ENCODE measurements around the gene PPIF. TPM values are rescaled to one million over a fixed set of nuclear protein-coding genes. Genes with fewer than 3 reads are reported as not detected.

Gene PPIF
- total RNA-seq, 1 experiment from 2014 or later: 50.7 TPM

DNA sequence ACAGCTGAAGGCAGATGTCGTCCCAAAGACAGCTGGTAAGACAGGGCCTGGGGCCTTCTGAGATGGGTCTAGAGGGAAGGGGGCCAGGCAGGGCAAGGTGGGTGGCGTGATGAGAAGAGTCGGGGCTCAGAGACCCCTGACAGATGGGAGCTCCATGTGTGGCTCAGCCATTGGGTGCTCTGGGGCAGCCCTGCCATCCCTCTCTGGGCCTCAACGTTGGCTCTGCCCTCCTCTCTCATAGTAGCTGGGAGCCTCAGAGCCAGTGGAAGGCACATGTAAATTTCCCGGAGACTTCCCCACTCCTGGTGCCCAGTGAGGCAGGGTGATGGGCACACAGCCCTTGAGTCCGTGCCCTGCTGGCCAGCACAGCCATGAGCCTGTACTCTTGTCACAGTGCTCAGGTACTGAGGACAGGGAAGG lies 1.8 kb downstream of the PPIF start:
- no peak for DNase-seq (ENCODE audit: low read depth)

DNA sequence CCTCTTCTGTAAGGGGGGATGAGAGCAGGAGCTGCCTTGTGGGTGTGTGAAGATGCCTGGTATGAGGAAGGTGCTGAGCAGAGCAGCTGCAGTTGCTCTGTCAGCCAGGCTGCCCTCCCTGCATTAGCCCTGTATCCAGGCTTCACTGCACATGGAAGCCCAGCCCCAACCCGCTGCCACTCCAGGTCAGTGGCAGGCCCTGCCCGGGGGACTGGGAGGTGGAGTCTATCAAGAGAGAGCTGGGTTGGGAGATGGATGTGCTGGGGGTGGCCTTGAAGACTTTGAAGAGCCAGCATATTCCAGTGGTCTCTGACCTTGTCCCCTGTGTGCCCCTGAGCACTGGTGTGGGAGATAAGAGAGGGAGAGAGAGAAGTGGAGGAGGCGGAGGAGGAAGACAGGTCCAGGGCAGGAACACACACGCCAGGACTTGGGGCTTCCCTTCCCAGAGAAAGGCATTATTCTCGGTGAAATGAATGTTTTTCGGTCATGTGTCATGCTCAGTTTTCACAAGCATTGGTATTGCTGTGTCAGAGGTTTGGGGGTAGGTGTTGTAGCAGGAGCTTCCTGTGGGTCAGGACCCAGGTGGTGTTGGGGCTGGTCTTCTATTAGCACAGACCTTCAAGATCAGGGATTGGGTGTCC lies 2.6 kb downstream of the PPIF start:
- DNase-seq (ENCODE audit: low read depth): no peak

DNA sequence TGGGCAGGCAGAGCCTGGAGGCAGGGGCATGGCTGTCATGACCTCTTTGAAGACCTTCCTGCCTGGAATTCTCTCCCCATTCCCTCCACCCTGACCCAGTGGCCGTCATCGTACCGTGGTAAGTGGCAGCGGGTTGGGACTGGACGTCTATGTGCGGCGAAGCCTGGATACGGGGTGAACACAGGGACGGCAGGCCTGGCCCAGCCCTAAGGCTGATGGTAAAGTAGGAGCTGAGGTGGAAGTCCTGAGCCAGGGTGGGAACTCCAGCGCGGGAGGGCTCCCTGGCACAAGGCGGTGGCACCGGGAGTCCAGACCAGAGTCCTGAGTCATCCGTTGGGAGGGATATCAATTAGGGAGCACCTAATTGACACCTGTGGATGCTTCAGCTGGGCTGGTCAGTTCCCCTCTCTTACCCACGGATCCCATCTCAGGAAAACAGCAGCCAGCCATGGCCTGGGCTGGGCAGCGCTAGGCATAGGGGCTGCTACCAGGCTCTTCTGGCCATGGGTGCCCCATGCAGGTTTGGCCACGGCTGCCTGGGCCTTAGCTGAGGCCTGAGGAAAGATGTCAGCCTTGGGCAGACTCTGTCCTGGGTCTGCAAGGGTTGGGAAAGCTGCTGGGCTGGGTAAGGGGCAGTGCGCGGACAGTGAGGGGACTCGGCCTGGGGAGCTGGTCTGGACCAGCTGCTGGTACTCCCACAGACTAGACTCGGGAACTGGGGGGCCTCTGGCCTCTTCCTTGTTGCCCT lies 3.3 kb downstream of the PPIF start:
- no peak for DNase-seq (ENCODE audit: low read depth)

DNA sequence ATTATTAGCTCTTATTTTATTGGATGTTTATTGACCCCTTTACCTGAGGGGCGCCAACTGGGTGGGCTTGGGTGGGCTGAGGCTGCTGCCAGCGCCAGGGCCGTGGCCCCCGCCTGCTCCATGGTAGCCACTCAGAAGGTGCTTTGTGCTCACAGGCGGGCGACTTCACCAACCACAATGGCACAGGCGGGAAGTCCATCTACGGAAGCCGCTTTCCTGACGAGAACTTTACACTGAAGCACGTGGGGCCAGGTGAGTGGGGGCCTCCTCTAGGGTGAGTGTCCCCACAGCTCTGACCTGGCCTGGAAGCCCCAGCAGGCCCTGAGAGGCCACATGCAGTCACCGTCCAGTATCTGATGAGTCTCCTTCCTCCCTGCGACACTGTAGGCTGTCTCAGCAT lies 4.1 kb downstream of the PPIF start:
- no peak for DNase-seq (ENCODE audit: low read depth)

DNA sequence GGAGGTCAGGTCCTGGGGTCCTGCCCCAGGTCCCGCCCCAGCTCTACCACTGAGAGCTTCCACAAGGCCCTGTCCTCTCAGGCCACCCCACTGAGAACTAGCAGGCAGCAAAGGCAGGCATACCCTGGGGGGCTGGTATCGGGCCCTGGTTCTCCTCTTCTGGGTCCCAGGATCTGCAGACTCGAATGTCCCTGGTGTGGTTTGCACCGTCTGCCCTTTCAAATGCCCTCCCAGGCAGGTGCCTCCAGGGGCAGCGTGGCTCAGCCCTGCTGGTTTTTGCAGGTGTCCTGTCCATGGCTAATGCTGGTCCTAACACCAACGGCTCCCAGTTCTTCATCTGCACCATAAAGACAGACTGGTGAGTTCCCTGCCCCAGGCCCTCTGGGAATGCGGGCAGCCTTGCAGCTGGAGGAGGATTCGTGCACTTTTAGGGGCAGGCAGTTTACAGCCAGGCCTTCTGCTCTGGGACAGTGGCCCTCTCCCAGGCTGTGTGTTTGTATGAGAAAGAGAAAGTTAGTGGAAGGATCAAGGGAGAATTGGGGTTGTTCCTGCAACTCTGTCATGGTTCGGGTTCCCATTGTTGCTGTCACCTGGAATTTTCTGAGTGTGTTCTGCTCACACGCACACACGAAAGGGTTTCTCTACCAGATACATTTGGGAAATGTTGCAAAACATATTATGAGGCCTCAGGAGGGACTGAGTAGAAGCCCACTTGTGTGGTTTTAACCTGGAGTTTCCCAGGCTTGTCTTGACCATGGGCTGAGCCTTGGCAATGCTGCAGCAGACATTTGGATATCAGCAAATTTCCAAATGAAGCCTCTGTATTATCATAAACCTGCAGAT lies 5.0 kb downstream of the PPIF start:
- DNase-seq (ENCODE audit: low read depth): no peak

DNA sequence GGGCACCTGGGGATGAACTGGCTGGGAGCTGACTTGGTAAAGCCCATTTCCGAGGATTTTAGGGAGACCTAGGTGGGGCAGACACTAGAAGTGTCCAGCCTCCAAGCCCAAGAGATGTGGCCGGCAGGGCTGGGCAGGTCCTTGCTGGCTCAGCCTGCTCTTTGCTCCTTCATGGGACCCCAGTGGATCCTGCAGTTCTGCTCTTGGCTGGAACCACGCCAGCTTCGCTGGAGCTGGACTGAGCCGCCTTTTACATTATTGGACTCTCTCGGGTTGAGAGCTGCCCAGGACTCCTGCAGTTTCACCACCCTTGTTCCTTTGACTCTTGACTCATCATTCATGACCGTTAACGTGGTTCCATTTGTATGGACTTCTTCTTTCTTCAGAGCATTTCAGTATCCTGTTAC lies 5.7 kb downstream of the PPIF start:
- DNase-seq (ENCODE audit: low read depth): no peak

DNA sequence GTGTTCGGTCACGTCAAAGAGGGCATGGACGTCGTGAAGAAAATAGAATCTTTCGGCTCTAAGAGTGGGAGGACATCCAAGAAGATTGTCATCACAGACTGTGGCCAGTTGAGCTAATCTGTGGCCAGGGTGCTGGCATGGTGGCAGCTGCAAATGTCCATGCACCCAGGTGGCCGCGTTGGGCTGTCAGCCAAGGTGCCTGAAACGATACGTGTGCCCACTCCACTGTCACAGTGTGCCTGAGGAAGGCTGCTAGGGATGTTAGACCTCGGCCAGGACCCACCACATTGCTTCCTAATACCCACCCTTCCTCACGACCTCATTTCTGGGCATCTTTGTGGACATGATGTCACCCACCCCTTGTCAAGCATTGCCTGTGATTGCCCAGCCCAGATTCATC lies 6.5 kb downstream of the PPIF start:
- no peak for DNase-seq (ENCODE audit: low read depth)

DNA sequence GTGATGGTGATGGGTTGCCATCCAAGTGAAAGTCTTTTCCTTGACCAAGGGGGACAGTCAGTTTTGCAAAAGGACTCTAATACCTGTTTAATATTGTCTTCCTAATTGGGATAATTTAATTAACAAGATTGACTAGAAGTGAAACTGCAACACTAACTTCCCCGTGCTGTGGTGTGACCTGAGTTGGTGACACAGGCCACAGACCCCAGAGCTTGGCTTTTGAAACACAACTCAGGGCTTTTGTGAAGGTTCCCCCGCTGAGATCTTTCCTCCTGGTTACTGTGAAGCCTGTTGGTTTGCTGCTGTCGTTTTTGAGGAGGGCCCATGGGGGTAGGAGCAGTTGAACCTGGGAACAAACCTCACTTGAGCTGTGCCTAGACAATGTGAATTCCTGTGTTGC lies 6.9 kb downstream of the PPIF start:
- DNase-seq (ENCODE audit: low read depth): no peak

DNA sequence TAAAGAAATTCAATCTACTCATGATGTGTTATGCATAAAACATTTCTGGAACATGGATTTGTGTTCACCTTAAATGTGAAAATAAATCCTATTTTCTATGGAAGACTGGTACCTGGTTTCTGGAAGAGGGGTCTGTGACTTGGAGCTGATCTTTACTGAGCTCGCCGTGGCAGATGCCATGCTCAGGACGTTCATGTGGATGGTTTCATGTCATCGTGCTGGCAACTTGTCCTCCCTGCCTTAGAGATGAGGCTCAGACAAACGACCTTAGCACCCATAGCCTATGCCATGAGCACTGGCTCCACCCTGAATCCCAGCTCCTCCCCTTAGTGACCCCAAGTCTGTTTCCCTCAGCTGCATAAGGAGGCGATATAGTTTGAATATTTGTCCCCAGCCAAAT lies 7.3 kb downstream of the PPIF start:
- DNase-seq (ENCODE audit: low read depth): no peak

DNA sequence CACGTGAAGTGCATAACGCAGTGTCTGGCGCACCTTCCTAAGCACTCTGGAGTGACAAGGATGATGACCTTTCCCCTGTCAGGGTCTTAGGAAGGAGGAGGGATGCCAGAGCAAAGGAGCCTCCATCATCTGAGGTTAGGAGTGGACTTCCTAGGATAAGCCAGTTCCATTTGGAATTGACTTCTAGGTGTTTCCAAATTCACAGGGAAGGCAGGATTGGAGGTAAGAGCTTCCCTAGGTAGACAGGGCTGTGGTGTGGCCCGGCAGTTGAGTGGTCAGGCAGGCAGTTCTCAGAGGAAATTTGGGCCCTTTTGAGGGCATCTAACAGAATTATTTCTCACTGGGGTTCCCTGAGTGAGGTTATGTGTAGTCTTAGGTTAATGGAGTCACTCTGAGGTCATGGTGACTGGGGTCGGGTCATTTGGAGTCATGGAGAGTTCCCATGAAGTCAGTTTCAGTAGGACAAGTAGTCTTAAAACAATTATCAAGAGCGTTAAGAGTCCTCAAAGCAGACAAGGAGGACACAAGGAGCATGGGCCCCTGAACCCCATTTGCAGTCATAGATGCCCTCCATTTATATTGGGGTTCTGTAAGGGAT lies 8.2 kb downstream of the PPIF start:
- no peak for DNase-seq (ENCODE audit: low read depth)

DNA sequence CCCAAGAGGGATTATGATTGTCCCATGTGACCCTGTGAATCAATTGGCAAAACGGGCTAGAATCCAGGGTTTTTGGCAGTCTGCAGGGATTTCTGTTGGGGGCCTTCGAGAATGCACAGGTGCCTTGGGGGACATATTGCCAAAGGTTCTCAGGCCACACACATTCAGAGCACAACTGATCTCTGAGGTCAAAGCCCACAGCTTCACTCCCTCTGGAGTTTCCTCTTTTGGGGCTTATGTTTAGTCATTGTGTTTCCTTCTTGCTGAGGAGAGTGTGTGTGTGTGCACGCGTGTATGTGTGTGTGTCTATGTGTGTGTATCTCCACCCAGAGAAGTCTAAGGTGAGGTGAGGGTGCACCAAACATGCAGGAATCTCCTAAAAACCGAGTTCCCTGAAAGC lies 8.8 kb downstream of the PPIF start:
- DNase-seq (ENCODE audit: low read depth): no peak

DNA sequence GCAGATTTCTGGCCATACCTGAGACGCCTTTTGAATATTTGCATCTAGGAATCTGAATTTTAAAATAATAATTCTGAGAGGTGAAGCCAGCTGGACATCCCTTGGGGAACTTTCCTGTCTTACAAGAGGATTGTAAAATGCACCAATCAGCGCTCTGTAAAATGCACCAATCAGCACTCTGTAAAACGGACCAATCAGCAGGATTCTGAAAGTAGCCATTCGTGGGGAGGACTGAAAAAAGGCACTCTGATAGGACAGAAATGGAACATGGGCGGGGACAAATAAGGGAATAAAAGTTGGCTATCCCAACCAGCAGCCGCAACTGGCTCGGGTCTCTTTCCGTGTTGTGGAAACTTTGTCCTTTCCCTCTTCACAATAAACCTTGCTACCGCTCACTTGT lies 9.9 kb downstream of the PPIF start:
- DNase-seq (ENCODE audit: low read depth): no peak

DNA sequence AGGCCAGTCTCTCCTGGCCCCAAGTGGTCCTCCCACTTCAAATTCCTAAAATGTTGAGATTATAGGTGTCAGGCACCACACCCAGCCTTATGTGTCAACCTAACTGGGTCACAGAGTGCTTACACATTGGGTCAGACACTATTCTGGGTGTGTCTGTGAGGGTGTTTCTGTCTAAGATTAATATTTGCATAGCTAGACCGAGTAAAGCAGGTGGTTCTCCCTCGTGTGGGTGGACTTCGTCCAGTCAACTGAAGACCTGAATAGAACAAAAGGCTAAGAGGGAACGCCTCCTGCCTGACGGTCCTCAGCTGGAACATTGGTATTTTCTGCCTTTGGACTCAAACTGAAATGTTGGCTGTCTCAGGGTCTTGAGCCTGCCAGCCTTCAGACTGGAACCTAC lies 11.5 kb downstream of the PPIF start:
- no peak for DNase-seq (ENCODE audit: low read depth)

DNA sequence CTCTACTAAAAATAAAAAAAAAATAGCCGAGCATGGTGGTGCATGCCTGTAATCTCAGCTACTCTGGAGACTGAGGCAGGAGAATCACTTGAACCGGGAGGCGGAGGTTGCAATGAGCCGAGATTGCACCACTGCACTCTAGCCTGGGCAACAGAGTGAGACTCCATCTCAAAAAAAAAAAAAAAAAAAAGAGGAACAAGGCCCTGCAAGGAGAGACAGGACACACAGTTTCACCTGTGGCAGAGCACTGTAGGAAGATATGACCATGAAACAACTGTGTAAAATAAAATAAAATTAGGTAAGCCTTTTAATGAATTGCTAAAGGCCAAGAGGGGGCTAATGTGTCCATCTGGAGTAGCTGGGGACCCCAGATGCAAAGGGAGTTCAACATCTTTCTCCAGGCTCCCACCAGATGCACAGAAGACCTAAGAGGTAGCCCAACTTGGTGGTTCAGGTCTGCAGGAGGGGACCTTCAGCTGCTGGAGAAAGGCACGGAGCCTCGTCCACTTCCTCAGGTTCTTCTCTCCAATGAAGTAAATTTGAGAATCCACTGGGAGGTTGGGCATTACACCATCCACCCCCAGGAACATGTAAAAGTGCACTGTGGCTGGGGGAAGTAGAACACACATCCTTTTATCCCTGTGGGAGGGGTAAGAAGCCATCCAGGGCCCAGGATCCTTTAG lies 12.7 kb downstream of the PPIF start:
- no peak for DNase-seq (ENCODE audit: low read depth)

DNA sequence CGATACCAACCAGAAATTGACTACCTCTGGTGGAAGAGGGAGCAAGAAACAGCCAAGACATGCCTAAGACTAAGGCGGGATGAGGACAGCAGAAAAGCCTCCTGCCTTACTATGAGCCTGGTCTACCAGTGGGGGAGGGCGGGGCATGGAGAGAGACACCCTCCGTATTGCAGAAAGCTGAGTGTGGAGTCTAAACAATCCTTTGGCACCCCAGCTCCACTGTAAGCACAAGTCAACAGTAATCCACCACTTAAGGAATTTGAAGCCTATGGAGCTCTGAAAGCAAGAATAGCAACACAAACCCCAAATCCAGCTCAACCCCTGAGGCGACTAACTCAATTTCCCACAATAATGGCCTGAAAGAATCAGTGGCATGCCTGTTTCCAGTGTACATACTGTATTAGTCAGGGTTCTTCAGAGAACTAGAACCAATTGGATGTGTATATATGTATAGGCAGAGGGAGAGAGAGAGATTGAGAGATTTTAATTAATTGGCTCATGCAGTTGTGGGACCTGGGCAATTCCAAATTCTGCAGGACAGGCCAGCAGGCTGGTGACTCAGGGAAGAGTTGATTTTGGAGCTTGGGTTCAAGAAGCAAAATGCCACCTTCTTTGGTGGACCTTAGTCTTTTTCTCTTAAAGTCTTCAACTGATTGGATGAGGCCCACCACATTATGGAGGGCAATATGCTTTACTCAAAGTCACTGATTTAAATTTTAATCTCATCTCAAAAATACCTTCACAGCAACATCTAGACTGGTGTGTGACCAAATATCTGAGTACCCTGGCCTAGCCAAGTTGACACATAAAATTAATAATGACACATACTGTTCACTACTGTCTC lies 13.5 kb downstream of the PPIF start:
- no peak for DNase-seq (ENCODE audit: low read depth)

DNA sequence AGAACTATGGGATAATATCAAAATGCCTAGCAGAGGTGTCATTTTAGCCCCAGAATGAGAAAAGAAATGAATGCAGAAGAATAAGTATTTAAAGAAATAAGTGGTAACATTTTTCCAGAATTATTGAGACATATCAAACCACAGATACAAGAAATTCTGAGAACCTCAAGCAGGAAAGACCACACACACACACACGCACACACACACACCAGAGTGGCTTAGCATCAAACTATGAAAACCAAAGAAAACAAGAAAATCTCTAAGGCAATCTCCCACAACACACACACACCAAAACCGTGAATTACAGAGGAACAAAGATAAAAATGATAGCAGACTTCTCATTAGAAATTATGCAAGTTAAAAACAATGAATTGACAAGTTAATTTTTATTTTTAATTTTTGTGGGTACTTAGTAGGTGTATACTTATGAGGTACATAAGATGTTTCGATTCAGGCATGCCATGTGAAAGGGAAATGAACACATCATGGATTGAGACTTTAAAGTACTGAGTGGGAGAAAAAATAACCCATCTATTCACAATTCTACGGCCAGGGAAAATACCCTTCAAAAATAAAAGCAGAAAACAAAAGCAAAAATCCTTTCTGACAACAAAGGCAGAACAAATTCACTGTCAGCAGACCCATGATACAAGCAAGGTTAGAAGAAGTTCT lies 14.6 kb downstream of the PPIF start:
- no peak for DNase-seq (ENCODE audit: low read depth)

DNA sequence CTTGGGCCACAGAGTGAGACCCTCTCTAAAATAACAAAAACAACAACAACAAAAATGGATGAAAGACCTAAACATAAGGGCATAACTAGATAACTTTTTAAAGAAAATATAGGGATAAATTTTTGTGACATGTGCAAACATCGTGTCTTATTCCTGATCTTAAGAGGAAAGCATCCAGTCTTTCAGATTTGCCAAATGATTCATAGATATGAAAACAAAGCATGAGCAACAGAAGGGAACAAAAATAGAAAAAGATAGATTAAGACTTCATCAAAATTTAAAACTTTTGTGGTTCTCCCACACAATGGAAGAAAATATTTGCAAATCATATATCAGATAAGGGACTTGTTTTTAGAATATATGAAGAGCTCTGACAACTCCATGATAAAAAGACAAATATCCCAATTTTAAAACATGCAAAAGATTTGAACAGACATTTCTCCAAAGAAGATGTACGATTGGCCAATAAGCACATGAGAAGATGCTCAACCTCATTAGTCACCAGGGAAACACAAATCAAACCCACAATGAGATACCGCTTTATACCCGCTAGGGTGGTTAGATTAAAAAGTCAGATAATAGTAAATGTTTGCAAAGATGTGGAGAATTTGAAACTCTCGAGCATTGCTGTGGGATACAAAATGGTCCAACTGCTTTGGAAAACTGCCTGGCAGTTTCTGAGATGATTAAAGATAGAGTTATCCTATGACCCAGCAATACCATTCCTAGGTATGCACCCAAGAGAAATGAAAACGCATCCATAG lies 20.3 kb downstream of the PPIF start:
- peak; percentile 53 for DNase-seq (ENCODE audit: low read depth)

DNA sequence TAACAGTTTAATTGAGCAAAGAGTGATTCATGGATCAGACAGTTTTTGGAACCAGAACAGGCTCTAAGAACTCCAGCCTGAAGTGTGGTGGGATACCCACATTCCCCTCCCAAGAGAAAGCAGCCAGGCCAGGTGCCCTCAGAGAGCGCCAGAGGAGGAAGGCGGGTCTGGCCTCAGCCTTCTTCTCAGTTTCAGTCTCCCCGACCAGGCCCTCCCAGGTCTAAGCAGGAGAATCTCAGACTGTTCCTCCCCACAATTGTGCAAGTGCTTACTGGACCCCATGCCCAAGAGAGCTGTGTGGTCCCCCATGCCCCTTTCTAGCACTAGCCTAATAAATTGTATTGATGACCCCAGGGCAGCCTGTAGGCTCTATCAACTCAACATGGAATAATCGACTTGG lies 25.6 kb downstream of the PPIF start:
- no peak for DNase-seq (ENCODE audit: low read depth)
